ENCODE data around the gene NLGN1. TPM values are rescaled to one million over a fixed set of nuclear protein-coding genes. Genes with fewer than 3 reads are reported as not detected.

NLGN1 gene
- total RNA-seq, 1 experiment from 2014 or later: not detected

DNA sequence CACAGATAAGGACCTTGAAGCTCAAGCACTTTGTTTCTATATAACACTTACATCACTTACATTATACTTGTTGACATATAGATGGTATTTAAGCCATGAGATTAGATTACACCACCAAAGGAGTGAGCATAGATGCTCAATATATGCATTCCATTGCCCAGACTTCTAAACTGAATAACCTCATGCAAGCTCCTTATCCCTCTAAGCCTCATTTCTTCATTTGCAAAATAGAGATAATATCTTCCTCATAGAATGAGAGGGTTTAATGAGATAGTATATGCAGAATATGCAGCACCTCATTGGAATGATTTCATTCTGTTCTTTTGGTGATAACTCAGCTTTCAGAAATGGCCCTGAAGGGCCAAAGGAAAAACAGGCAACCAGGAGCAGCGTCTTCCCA lies 18.5 kb downstream of the NLGN1 start:
- H3K9me3 ChIP-seq (ENCODE audit: control insufficient read depth in 1 of 2, insufficient read depth in 1 of 2, low read depth in 1 of 2, low read length in 2 of 2): no peaks in the 10 kb centered on the region
- ChIA-PET RAD21 (ENCODE audit: low non-redundant PET in 1 of 2, low total read pairs in 2 of 2, uncharacterized antibody in 2 of 2, unreplicated experiment in 2 of 2) (no interaction called here), POLR2A (no interaction called here), CTCF (no interaction called here)
- H3K27ac ChIP-seq (ENCODE audit: low read depth, low read length): no peak overlapping the region
- no peaks in the 10 kb centered on the region for H3K36me3 ChIP-seq (ENCODE audit: control insufficient read depth in 1 of 2, insufficient read depth in 2 of 2, low read length in 2 of 2)
- no peaks in the 10 kb centered on the region for H3K27me3 ChIP-seq (ENCODE audit: insufficient read depth, low read length)
- no peaks in the 10 kb centered on the region for H3K9me2 ChIP-seq (ENCODE audit: insufficient read depth)
- no peak overlapping the region for H2AFZ ChIP-seq (ENCODE audit: low read depth, low read length, poor library complexity, severe bottlenecking)
- no peak overlapping the region for H3K4me3 ChIP-seq (replicated peaks in 1 of 2; ENCODE audit: low read depth in 1 of 2, low read length in 2 of 2)
- H3K9ac ChIP-seq (ENCODE audit: low read length): no peak overlapping the region
- ATAC-seq (no peak), DNase-seq (ENCODE audit: low read depth, low spot score) (no peak)
- TF ChIP-seq CBX3 (IDR thresholded peaks at IDR 0.05; ENCODE audit: low read depth) (no peak), JUND (IDR thresholded peaks at IDR 0.05) (no peak), SP1 (IDR thresholded peaks at IDR 0.05; ENCODE audit: low read depth) (no peak), RAD21 (IDR thresholded peaks at IDR 0.05; ENCODE audit: low read depth) (no peak), EGR1 (IDR thresholded peaks at IDR 0.05; ENCODE audit: low read depth) (no peak), CEBPB (IDR thresholded peaks at IDR 0.05; ENCODE audit: low read depth) (no peak), TCF7L2 (IDR thresholded peaks at IDR 0.05; ENCODE audit: borderline replicate concordance, extremely low read depth, insufficient read depth, insufficient read length) (no peak)
- TF ChIP-seq, protein P1, sequence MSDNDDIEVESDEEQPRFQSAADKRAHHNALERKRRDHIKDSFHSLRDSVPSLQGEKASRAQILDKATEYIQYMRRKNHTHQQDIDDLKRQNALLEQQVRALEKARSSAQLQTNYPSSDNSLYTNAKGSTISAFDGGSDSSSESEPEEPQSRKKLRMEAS (IDR thresholded peaks at IDR 0.05): no peak
- TF ChIP-seq, protein P2, sequence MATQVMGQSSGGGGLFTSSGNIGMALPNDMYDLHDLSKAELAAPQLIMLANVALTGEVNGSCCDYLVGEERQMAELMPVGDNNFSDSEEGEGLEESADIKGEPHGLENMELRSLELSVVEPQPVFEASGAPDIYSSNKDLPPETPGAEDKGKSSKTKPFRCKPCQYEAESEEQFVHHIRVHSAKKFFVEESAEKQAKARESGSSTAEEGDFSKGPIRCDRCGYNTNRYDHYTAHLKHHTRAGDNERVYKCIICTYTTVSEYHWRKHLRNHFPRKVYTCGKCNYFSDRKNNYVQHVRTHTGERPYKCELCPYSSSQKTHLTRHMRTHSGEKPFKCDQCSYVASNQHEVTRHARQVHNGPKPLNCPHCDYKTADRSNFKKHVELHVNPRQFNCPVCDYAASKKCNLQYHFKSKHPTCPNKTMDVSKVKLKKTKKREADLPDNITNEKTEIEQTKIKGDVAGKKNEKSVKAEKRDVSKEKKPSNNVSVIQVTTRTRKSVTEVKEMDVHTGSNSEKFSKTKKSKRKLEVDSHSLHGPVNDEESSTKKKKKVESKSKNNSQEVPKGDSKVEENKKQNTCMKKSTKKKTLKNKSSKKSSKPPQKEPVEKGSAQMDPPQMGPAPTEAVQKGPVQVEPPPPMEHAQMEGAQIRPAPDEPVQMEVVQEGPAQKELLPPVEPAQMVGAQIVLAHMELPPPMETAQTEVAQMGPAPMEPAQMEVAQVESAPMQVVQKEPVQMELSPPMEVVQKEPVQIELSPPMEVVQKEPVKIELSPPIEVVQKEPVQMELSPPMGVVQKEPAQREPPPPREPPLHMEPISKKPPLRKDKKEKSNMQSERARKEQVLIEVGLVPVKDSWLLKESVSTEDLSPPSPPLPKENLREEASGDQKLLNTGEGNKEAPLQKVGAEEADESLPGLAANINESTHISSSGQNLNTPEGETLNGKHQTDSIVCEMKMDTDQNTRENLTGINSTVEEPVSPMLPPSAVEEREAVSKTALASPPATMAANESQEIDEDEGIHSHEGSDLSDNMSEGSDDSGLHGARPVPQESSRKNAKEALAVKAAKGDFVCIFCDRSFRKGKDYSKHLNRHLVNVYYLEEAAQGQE (IDR thresholded peaks at IDR 0.05; ENCODE audit: low read depth): no peak
- no peak overlapping the region for H3K4me2 ChIP-seq (ENCODE audit: low read length)
- H3K4me1 ChIP-seq (ENCODE audit: control insufficient read depth in 1 of 2, insufficient read depth in 2 of 2, low read length in 2 of 2): no peaks in the 10 kb centered on the region
- intact Hi-C loops (cut with micrococcal nuclease): no loop called here
- H4K20me1 ChIP-seq (ENCODE audit: insufficient read depth): no peaks in the 10 kb centered on the region
- no TSS peak for BruUV-seq (replicated peaks)
- H3K79me2 ChIP-seq (ENCODE audit: insufficient read depth, low read length): no peaks in the 10 kb centered on the region
